ENCODE measurements around the gene AK9.

DNA sequence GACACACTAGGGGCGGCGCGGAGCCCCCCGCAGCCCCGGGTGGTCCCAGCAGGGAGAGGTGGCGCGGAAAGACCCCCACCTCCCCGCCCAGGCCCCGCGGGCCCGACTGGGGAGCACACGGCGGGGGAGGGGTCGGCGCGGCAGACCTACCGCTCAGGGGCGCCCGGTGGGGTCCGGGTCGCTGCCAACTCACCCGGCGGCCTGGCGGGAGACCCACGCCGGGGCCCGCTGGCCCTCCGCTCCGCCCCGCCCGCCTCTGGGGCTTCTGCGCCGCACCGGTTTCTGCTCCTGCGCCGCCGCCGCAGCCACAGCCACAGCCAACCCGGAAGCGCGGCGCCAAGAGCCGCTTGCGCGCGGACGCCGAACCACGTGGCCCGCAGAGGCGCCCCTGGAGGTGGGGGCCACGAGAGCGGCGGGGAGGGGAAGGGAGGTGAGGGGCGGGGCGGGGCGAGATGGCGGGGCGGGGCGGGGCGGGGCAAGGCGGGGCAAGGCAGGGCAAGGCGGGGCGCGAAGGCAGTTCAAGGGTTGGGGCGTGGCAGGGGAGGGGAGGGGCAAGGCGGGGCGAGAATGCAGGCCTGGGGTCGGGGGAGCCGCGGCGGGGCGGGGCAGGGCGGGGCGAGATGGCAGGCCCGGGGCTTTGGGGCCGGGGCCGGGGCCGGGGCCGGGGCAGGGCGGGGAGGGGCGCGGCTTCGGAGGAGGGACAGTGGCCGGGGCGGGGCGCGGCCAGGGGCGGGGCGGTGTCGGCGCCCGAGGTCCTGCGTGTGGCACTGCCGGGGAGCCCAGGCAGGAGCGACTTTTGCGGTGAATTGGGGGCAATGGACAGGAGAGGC lies 207.9 kb downstream of the AK9 start, which contains the start of gene ZBTB24:
- peak; percentile 64 for TF ChIP-seq POLR2AphosphoS5 (IDR thresholded peaks at IDR 0.05; ENCODE audit: low read depth, low read length)
- peak; percentile 88 for TF ChIP-seq SIN3A (IDR thresholded peaks at IDR 0.05; ENCODE audit: borderline replicate concordance, insufficient read depth, low read length)
- TF ChIP-seq REST (IDR thresholded peaks at IDR 0.05; ENCODE audit: insufficient read depth in 1 of 2, low read depth in 2 of 2, low read length in 2 of 2), result no peak
